ENCODE results near the gene JAK3. TPM values are rescaled to one million over a fixed set of nuclear protein-coding genes. Genes with fewer than 3 reads are reported as not detected.

Gene JAK3
- total RNA-seq, 1 experiment from 2014 or later, result not detected

- BruUV-seq (replicated peaks), result no TSS peak
- Mint-ChIP-seq H3K4me3 (ENCODE audit: unreplicated experiment) (no peak overlapping the region), H3K27me3 (ENCODE audit: insufficient read depth, unreplicated experiment) (no peaks in the 10 kb centered on the region), H3K27ac (ENCODE audit: unreplicated experiment) (no peak overlapping the region), H3K4me1 (ENCODE audit: low read depth, unreplicated experiment) (no peaks in the 10 kb centered on the region), H3K36me3 (ENCODE audit: insufficient read depth, unreplicated experiment) (no peaks in the 10 kb centered on the region), H3K9me3 (ENCODE audit: unreplicated experiment) (no peaks in the 10 kb centered on the region)
- ChIA-PET CTCF (no interaction called here), POLR2A (interaction anchor here (0.5 kb wide), 1 partner anchor 13 kb away, joined by 3 read pairs; the partner anchor contains the start of gene RPL18A)
- no peaks in the 10 kb centered on the region for H3K27me3 ChIP-seq (replicated peaks; ENCODE audit: control insufficient read depth, insufficient read depth, low read length)
- intact Hi-C loops (cut with micrococcal nuclease; ENCODE audit: unreplicated experiment), result no loop called here
- no peak overlapping the region for H3K4me3 ChIP-seq (ENCODE audit: low read depth, low read length)
- no peaks in the 10 kb centered on the region for H3K9me3 ChIP-seq
- no peaks in the 10 kb centered on the region for H3K4me1 ChIP-seq
- TF ChIP-seq CTCF (IDR thresholded peaks at IDR 0.05; ENCODE audit: insufficient read depth in 1 of 2, low read depth in 1 of 2, low read length in 1 of 2, severe bottlenecking in 1 of 2, unreplicated experiment in 1 of 2), result no peak
- no peaks in the 10 kb centered on the region for H3K36me3 ChIP-seq (ENCODE audit: control insufficient read depth, insufficient read depth, low read length)
- no peak for DNase-seq
Observed at GRCh38 chr19:17846146-17846545, 1.6 kb downstream of the JAK3 start.

- intact Hi-C loops (cut with micrococcal nuclease; ENCODE audit: unreplicated experiment), result no loop called here
- Histone ChIP-seq H3K9me3 (no peaks in the 10 kb centered on the region), H3K4me1 (no peaks in the 10 kb centered on the region), H3K36me3 (ENCODE audit: control insufficient read depth, insufficient read depth, low read length) (no peaks in the 10 kb centered on the region), H3K27me3 (replicated peaks; ENCODE audit: control insufficient read depth, insufficient read depth, low read length) (no peaks in the 10 kb centered on the region), H3K4me3 (ENCODE audit: low read depth, low read length) (no peak overlapping the region)
- TF ChIP-seq CTCF (IDR thresholded peaks at IDR 0.05; ENCODE audit: insufficient read depth in 1 of 2, low read depth in 1 of 2, low read length in 1 of 2, severe bottlenecking in 1 of 2, unreplicated experiment in 1 of 2), result no peak
- ChIA-PET CTCF (no interaction called here), POLR2A (no interaction called here)
- Mint-ChIP-seq H3K27ac (ENCODE audit: unreplicated experiment) (no peak overlapping the region), H3K9me3 (ENCODE audit: unreplicated experiment) (no peaks in the 10 kb centered on the region), H3K36me3 (ENCODE audit: insufficient read depth, unreplicated experiment) (no peaks in the 10 kb centered on the region), H3K4me3 (ENCODE audit: unreplicated experiment) (no peak overlapping the region), H3K4me1 (ENCODE audit: low read depth, unreplicated experiment) (no peaks in the 10 kb centered on the region), H3K27me3 (ENCODE audit: insufficient read depth, unreplicated experiment) (no peaks in the 10 kb centered on the region)
- no peak for DNase-seq
- BruUV-seq (replicated peaks), result no TSS peak
Observed at GRCh38 chr19:17843908-17844490, 3.8 kb downstream of the JAK3 start.

GRCh38 chr19:17843292-17843827 is 4.4 kb downstream of the JAK3 start:
- ChIA-PET POLR2A (no interaction called here), CTCF (no interaction called here)
- no peaks in the 10 kb centered on the region for H3K27me3 Mint-ChIP-seq (ENCODE audit: insufficient read depth, unreplicated experiment)
- no peak overlapping the region for H3K4me3 Mint-ChIP-seq (ENCODE audit: unreplicated experiment)
- no peaks in the 10 kb centered on the region for H3K9me3 Mint-ChIP-seq (ENCODE audit: unreplicated experiment)
- no peaks in the 10 kb centered on the region for H3K36me3 Mint-ChIP-seq (ENCODE audit: insufficient read depth, unreplicated experiment)
- no peak overlapping the region for H3K4me3 ChIP-seq (ENCODE audit: low read depth, low read length)
- no peaks in the 10 kb centered on the region for H3K27me3 ChIP-seq (replicated peaks; ENCODE audit: control insufficient read depth, insufficient read depth, low read length)
- BruUV-seq (replicated peaks), result no TSS peak
- TF ChIP-seq CTCF (IDR thresholded peaks at IDR 0.05; ENCODE audit: insufficient read depth in 1 of 2, low read depth in 1 of 2, low read length in 1 of 2, severe bottlenecking in 1 of 2, unreplicated experiment in 1 of 2), result no peak
- no peak overlapping the region for H3K27ac Mint-ChIP-seq (ENCODE audit: unreplicated experiment)
- no peaks in the 10 kb centered on the region for H3K9me3 ChIP-seq
- H3K36me3 ChIP-seq (ENCODE audit: control insufficient read depth, insufficient read depth, low read length), result no peaks in the 10 kb centered on the region
- H3K4me1 ChIP-seq, result no peaks in the 10 kb centered on the region
- no peaks in the 10 kb centered on the region for H3K4me1 Mint-ChIP-seq (ENCODE audit: low read depth, unreplicated experiment)
- no peak for DNase-seq
- intact Hi-C loops (cut with micrococcal nuclease; ENCODE audit: unreplicated experiment), result no loop called here

Data from Caco-2 (cell line).